Fibroblast of mammary gland (primary cell): ENCODE results near the gene PUM2.

Experiments used
- DNase-seq: peaks from one replicate; pipeline ENCODE4 v3.0.0-alpha.2; 2010; ENCODE audit warnings: low read depth
- H3K4me3 ChIP-seq: 2 replicates; pipeline ENCODE4 v1.5.1; 2011; ENCODE audit warnings: low read depth, mild to moderate bottlenecking, low read length, moderate library complexity; ENCODE audit not compliant: control insufficient read depth
- TF ChIP-seq, protein P1 (sequence below): conservative IDR thresholded peaks from 2 replicates; pipeline ENCODE4 v1.5.1; 2011; ENCODE audit warnings: low read depth, low read length, inconsistent platforms; ENCODE audit not compliant: control insufficient read depth, insufficient read depth

PUM2 gene

GRCh38 chr2:20218331-20219320 is 132.0 kb downstream of the PUM2 start:
- TF ChIP-seq, protein P1, sequence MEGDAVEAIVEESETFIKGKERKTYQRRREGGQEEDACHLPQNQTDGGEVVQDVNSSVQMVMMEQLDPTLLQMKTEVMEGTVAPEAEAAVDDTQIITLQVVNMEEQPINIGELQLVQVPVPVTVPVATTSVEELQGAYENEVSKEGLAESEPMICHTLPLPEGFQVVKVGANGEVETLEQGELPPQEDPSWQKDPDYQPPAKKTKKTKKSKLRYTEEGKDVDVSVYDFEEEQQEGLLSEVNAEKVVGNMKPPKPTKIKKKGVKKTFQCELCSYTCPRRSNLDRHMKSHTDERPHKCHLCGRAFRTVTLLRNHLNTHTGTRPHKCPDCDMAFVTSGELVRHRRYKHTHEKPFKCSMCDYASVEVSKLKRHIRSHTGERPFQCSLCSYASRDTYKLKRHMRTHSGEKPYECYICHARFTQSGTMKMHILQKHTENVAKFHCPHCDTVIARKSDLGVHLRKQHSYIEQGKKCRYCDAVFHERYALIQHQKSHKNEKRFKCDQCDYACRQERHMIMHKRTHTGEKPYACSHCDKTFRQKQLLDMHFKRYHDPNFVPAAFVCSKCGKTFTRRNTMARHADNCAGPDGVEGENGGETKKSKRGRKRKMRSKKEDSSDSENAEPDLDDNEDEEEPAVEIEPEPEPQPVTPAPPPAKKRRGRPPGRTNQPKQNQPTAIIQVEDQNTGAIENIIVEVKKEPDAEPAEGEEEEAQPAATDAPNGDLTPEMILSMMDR = no peak
- DNase-seq = no peak
- H3K4me3 ChIP-seq = no peak overlapping the region

DNA sequence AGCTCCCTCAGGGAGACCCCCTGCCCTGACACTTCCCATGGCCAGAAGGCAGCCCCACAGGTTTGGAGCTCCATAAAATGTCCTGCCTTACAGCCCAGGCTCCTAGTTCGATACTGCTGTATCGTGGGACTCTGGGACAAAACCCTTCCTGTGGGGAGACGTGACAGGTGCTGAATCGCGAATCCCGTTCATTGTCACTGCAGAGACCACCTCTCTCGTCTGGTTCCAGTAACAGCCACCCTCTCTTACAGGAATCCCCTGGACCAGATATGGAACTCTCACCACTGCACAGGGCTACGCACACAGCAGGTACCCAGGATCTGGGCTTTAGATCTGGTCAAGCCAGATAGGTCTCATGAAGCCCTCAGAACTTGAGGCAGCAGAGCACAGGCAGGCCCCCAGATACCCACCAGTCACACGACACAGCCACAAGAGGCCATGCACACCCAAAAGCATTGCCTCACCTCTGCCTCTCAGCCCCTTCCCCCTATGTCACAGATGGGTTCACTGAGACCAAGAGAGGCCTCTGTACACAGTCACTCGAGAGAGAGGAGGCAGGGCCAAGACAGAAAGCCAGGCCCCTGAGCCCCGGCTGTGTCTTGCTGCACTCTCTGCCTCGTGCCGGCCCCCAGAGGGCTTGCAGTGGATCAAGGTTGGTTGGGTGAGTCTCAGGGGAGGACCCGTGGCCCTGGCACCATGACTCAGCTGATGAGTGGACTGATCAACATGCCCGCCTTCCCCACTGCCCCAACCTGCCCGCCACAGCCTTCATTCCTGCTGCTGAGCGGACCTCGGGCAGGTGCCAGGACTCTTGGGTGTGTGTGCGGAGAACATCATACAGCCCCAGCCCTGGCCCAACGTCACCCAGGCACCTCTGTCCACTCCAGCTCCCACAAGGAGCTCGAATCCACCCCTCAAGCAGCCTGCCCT is 133.3 kb downstream of the PUM2 start:
- H3K4me3 ChIP-seq = no peak overlapping the region
- TF ChIP-seq, protein P1 = no peak
- no peak for DNase-seq

DNA sequence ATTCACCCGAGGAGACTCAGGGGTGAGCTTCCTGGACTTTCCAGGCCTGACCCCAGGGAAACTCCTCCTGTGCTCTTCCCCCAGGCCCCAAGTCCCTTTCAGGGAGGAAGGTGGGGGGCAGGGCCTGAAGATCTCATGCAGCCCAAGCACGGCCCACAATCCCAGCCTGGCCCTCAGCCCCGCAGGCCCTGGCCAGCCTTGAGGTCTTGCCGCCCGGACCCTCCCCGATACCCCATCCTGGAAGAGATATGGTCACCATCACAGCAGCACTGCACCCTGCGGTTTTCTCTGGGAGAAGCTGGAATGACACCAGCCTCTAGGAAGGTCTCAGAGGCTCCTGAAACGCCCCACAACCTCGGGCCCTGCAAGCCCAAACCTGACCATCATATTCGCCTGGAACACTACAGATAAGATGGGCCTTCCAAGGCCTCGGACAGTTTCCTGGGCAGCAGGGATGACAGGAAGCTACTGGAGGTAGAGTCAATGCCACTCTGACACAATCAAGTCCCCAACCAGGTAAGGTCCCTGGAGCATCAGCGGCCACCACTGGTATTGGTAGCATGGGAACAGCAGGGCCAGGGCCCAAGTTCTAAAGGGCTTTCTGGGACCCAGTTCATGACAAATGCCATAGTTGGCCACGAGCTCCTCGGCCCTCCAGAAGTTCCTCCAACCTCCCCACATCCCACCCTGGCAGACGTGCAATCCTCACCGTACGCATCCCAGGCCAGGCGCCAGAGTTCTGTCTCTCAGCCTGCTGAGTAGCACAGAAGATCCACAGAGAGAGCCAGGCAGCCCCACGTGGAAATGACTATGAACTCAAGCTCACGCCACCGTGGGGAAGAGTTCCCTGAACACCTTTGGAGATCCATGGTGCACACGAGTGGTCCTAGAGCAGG is 134.3 kb downstream of the PUM2 start:
- no peak overlapping the region for H3K4me3 ChIP-seq
- TF ChIP-seq, protein P1 = no peak
- no peak for DNase-seq

GRCh38 chr2:20215183-20216040 is 135.2 kb downstream of the PUM2 start:
- no peak for DNase-seq
- TF ChIP-seq, protein P1 = no peak
- no peak overlapping the region for H3K4me3 ChIP-seq

DNA sequence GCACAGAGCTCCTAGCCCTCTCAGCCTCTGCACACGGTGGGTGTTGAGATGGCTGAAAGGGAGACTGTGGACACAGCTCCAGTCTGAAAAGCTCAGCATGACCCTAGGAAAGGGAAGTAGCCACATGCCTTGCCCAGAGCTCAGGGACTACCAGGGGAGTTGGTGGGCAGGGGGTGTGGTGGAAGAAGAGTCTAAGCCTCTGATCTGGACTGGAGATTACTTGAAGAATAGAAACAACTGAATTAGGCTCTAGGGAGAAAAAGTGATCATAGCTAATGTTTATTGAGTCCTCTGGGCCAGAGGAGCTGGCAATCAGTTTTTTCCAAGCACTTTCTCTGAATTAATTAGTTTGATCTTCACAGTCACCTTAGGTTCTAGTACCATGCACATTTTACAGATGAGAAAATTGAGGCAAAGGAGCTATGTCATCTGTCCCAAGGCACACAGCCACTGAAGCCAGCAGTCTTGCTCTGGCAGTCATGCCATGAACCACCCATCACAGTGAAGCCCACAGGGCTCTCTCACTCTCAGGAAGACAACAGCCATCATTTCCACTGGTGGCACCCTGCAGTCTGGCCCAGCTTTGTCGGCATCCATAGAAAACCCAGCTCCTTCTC is 136.0 kb downstream of the PUM2 start:
- no peak overlapping the region for H3K4me3 ChIP-seq
- TF ChIP-seq, protein P1 = no peak
- DNase-seq = no peak
